ENCODE results near the gene MTA2. TPM values are rescaled to one million over a fixed set of nuclear protein-coding genes. Genes with fewer than 3 reads are reported as not detected.
"Not testable (repeated sequence)": the region's sequence is repeated elsewhere in the genome, so short reads cannot be mapped to it uniquely, and the experiment has no call there.

The MTA2 gene
- total RNA-seq, 1 experiment from 2014 or later, result 117 TPM

GRCh38 chr11:62560566-62561103 lies 41.0 kb downstream of the MTA2 start:
- Histone ChIP-seq H3K9me3 (no peaks in the 10 kb centered on the region), H3K4me3 (no peak overlapping the region), H3K36me3 (peaks cover 84% of the 10 kb centered on the region), H3K27me3 (no peaks in the 10 kb centered on the region)
- DNase-seq, result peak; percentile 93

GRCh38 chr11:62559626-62560025 lies 42.0 kb downstream of the MTA2 start:
- not testable (repeated sequence) for H3K9me3 ChIP-seq, DNase-seq, H3K27me3 ChIP-seq, H3K4me3 ChIP-seq
- peaks cover 83% of the 10 kb centered on the region for H3K36me3 ChIP-seq

DNA sequence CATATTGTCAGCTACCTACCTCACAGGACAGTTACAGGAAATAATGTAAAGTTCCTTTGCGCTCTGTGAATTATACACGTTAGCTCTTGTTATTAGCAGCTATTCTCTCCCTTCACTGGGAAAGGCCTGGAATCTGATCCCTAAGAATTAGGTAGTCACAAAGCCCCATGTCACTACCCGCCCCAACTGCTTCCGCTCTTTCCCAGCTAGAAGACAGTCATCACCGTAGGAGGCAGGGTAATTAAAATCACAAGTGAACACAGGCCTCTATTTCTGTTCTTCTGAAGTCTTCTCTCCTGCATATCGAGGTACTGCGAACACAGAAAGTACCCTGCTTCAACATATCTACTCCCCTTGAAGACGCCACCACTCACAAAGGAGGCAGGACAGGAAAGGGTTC lies 42.5 kb downstream of the MTA2 start:
- Histone ChIP-seq H3K36me3 (peaks cover 82% of the 10 kb centered on the region), H3K9me3 (no peaks in the 10 kb centered on the region), H3K27me3 (no peaks in the 10 kb centered on the region), H3K4me3 (no peak overlapping the region)
- no peak for DNase-seq

GRCh38 chr11:62558669-62559068 lies 43.0 kb downstream of the MTA2 start:
- Histone ChIP-seq H3K27me3 (no peaks in the 10 kb centered on the region), H3K9me3 (no peaks in the 10 kb centered on the region), H3K36me3 (peaks cover 77% of the 10 kb centered on the region), H3K4me3 (no peak overlapping the region)
- DNase-seq, result no peak

DNA sequence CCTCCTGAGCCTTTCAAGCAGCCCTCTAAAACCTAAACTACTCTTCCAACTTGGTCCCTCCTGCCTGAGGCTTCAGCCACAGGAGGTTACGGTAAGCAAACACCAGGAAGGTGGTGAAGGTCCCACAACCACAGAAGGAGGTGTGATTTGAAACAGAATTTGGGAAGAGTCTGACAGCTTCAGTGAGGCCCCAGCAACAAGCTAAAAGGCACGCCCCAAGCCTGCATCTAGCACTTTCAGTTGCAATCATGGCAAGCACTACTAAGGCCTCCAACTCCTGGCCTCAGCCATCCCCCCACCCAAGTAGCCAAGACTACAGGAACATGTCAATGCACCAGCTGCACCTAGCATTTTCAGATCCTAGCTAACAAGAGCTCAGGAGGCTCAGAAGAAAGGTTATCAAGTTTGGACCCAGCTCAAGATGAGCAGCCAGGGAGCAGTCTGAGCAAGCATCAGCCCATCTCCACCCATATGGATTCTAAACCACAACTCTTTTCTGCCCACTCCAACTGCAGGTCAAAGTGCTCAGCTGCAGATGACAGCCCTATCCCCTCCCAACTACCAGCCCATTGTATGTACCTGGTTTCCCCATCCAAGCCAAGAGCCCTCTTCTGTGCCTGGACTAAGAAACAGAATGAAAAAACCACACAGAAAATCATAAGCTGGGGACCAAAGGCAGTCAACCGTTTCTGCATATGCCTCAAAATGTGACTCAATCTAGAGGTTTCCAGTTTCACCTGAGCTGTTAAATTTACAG lies 44.6 kb downstream of the MTA2 start:
- no peak for DNase-seq
- Histone ChIP-seq H3K9me3 (no peaks in the 10 kb centered on the region), H3K27me3 (no peaks in the 10 kb centered on the region), H3K36me3 (peaks cover 63% of the 10 kb centered on the region), H3K4me3 (no peak overlapping the region)

- Histone ChIP-seq H3K36me3 (peaks cover 63% of the 10 kb centered on the region), H3K4me3 (no peak overlapping the region), H3K9me3 (no peaks in the 10 kb centered on the region), H3K27me3 (no peaks in the 10 kb centered on the region)
- DNase-seq, result peak; percentile 98
Observed at GRCh38 chr11:62556108-62556874, 45.4 kb downstream of the MTA2 start.

DNA sequence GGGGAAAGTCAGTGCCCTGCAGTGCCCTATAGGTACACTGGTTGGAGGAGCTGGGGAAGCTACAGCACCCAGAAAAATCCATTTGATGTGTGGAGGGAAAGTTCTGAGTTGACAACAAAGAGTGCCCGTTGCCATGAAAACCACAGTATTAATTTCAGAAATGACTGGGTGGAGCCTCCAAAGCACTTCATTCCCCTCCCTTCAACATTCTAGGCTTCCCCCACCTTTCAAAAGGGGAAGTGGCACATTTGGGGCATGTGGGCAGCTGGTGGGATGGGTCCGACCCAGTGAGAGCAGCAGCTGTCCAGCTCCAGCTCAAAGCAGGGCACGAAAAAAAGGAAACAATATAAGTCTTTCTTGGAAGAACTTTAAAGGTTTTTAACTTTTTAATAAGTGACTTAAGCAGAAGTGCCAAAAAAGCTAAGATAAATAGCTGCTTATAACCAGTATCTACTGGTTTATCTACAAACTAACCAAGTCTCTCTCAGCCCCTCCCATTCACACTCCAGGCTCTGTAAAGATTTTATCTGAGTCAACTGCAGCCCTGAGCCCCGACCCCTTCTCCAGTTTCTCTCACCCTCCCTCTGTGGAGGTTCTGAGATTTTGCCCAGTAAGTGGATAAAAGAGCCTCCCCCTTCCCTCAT lies 46.1 kb downstream of the MTA2 start:
- Histone ChIP-seq H3K27me3 (no peaks in the 10 kb centered on the region), H3K9me3 (no peaks in the 10 kb centered on the region), H3K36me3 (peaks cover 57% of the 10 kb centered on the region), H3K4me3 (no peak overlapping the region)
- DNase-seq, result no peak

GRCh38 chr11:62554387-62555167 lies 47.1 kb downstream of the MTA2 start:
- Histone ChIP-seq H3K4me3 (no peak overlapping the region), H3K9me3 (no peaks in the 10 kb centered on the region), H3K27me3 (no peaks in the 10 kb centered on the region), H3K36me3 (peaks cover 48% of the 10 kb centered on the region)
- peak; percentile 60 for DNase-seq

GRCh38 chr11:62553839-62554361 lies 47.8 kb downstream of the MTA2 start:
- peak; percentile 91 for DNase-seq
- Histone ChIP-seq H3K27me3 (no peaks in the 10 kb centered on the region), H3K4me3 (no peak overlapping the region), H3K9me3 (no peaks in the 10 kb centered on the region), H3K36me3 (peaks cover 41% of the 10 kb centered on the region)

DNA sequence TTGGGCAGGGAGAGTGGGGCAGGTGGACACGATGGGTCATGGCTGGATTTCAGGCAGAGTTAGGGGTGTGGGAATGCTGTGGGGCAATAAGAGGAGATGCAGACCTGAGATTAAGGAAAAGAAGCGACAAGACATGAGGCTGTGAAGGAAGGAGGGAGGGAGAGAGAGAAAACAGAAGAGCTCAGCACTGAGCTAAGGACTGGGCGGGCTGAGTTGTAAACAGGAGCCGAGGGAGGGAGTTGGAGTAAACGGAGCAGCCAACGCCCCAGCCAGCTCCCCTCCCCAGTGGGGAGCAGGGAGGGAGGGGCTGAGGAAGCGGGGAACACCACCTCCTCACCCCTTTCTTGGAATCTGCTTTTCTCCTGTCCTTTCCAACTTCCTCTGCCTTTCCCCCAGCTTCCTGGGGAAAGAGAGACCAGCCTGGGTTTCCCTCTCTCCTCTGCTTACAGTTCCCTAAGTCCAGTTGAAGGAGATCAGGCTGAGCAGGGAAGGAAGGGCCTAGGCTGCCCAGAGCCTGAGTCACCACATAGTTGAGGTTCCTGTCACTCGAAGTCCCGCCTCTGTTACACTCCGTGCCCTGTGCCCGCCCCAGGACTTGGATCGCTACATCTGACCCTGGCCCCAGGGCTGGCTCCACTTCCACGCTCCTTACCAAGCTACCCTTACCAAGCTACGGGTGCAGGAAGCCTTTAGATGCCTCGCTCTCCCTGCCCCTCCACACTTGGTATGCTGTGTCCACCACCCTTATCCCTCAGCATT lies 48.4 kb downstream of the MTA2 start:
- peak; percentile 95 for DNase-seq
- H3K9me3 ChIP-seq, result no peaks in the 10 kb centered on the region
- H3K27me3 ChIP-seq, result no peaks in the 10 kb centered on the region
- peak overlapping the region; percentile 21 for H3K4me3 ChIP-seq
- peaks cover 35% of the 10 kb centered on the region for H3K36me3 ChIP-seq

DNA sequence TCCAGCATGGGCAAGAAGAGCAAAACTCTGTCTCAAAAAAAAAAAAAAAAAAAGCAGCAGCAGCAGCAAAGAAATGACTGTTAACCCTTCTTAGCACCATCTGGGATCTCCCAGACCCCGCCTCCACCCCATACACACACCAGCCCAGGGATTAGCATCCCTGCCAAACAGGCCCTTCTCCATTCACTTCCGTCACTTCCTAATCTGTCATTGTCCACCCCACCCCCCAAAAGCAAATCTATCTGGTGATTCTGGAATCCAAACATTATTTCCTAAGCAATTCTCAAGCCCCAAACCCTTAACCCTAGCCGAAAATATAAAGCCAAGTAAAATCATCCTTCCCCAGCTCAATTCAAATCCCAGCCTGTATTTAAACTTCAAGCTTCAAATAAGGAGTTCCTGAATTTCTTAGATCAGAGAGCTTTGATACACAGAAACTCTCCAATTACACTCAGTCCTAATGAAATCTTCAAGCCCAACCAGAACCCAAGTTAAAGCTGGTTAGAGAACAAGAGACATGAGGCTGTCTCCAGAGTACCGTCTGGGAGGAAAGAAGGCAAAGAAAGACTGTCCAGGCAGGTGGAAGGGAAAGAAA lies 49.1 kb downstream of the MTA2 start:
- Histone ChIP-seq H3K4me3 (peak overlapping the region; percentile 21), H3K36me3 (peaks cover 28% of the 10 kb centered on the region), H3K9me3 (no peaks in the 10 kb centered on the region), H3K27me3 (no peaks in the 10 kb centered on the region)
- peak; percentile 70 for DNase-seq

- DNase-seq, H3K27me3 ChIP-seq, H3K9me3 ChIP-seq, H3K4me3 ChIP-seq: not testable (repeated sequence)
- H3K36me3 ChIP-seq, result peaks cover 12% of the 10 kb centered on the region
Observed at GRCh38 chr11:62550478-62550877, 51.2 kb downstream of the MTA2 start.

DNA sequence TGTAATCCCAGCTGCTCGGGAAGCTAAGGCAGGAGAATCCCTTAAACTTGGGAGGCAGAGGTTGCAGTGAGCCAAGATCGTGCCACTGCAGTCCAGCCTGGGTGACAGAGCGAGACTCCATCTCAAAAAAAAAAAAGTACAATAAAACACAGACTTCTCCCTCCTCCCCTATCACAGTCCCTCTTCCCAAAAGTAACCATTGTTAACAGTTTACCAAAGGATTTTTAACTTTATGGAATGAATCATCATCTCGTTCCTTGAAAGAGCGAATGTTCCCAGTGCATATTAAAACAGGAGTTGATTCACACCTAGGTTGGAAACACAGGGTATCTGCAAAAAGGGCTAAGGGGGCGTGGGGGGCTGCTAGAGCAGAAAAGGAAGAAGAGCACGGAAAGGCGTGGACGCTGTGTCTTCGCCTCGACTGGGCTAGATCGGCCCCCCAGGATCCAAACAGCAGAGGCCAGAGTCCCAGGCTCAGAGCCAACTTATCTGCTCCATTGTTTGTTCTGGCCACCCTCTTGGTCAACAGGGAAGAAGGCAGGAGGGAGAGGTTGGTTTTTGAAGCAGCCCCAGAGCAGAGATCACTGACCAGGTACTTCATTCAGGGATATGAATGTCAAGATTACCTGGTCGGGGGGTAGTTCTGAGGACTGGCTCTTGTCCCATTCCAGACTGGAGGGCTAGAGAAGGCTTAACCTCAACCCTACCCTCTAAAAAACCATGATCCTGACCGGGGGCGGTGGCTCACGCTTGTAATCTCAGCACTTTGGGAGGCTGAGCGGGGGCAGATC lies 52.9 kb downstream of the MTA2 start:
- peaks cover 17% of the 10 kb centered on the region for H3K36me3 ChIP-seq
- H3K27me3 ChIP-seq, result no peaks in the 10 kb centered on the region
- no peak for DNase-seq
- H3K9me3 ChIP-seq, result no peaks in the 10 kb centered on the region
- no peak overlapping the region for H3K4me3 ChIP-seq

DNA sequence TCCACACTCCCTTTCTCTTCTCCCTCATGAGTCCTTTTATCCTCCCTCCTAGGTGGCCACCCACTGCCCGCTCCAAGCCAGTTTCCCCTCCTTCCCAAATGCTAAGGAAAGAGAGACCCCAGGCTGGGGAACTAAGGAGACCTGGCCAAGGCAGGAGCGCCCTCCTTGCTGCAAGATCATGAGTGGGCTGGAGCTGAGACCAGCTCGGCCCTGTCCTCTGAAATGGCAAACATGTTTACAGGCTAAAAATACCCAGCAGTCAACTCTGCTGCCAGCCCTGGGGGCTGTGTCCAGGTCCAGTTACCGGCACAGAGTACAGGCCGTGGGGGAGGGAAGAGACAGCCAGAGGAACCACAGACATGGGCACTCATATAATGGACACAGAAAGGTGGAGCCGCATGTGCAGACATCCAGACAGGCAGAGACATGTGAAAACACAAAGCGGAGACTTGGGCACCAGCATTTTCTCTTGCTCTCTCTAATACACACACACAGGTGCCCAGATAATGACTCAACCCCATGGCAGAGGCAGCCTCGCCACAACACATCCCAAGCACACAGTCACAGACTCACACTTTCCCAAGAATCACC lies 53.9 kb downstream of the MTA2 start:
- H3K4me3 ChIP-seq, result peak overlapping the region; percentile 97
- no peak for DNase-seq
- peaks cover 26% of the 10 kb centered on the region for H3K36me3 ChIP-seq
- H3K27me3 ChIP-seq, result no peaks in the 10 kb centered on the region
- no peaks in the 10 kb centered on the region for H3K9me3 ChIP-seq
